Stimulated activated CD4-positive, alpha-beta T cell treated with anti-CD3 and anti-CD28 coated beads, Interleukin-2, amount 100 ng/mL, for 48 hours (primary cell): ENCODE data around the gene ITGAD.
A peak's percentile ranks its signal among the peaks of the same experiment; 100 is the strongest.
"Not testable (repeated sequence)": the region's sequence is repeated elsewhere in the genome, so short reads cannot be mapped to it uniquely, and the experiment has no call there.

ENCODE experiments used
- DNase-seq, 2 donors: peaks; one replicate each; pipeline ENCODE4 v3.0.0-alpha.2; 2020

Gene ITGAD

GRCh38 chr16:31435341-31436220, 42.4 kb downstream of the ITGAD start:
- DNase-seq = no peak

GRCh38 chr16:31436221-31437045, 43.3 kb downstream of the ITGAD start:
- no peak for DNase-seq

- DNase-seq = no peak
Observed at GRCh38 chr16:31438414-31438813, 45.3 kb downstream of the ITGAD start.

- DNase-seq = not testable (repeated sequence)
Observed at GRCh38 chr16:31439023-31439422, 45.9 kb downstream of the ITGAD start.

GRCh38 chr16:31439519-31439918, 46.4 kb downstream of the ITGAD start:
- no peak for DNase-seq

GRCh38 chr16:31440516-31441184, 47.5 kb downstream of the ITGAD start:
- no peak for DNase-seq

GRCh38 chr16:31441956-31442355, 48.8 kb downstream of the ITGAD start:
- no peak for DNase-seq

GRCh38 chr16:31445931-31446330, 52.8 kb downstream of the ITGAD start:
- not testable (repeated sequence) for DNase-seq

- no peak for DNase-seq
Observed at GRCh38 chr16:31451201-31451600, 58.1 kb downstream of the ITGAD start.

- DNase-seq = no peak
Observed at GRCh38 chr16:31451681-31452351, 58.7 kb downstream of the ITGAD start.

- DNase-seq = no peak
Observed at GRCh38 chr16:31452631-31453106, 59.5 kb downstream of the ITGAD start.

GRCh38 chr16:31453255-31454204, 60.4 kb downstream of the ITGAD start:
- no peak for DNase-seq

- DNase-seq = no peak
Observed at GRCh38 chr16:31455601-31456314, 62.6 kb downstream of the ITGAD start.

GRCh38 chr16:31456988-31457360, 63.8 kb downstream of the ITGAD start:
- DNase-seq = no peak

- peak in 1 of 2 donors; percentile 32 for DNase-seq
Observed at GRCh38 chr16:31458073-31458843, 65.1 kb downstream of the ITGAD start.

GRCh38 chr16:31458844-31459686, 65.9 kb downstream of the ITGAD start, which contains the start of gene ARMC5:
Gene ARMC5, plus strand, starts transcription at chr16:31459501. Its CDS starts 24 bp downstream, at chr16:31459525.
- DNase-seq = peak; percentile 90 to 92

- DNase-seq = peak; percentile 100
Observed at GRCh38 chr16:31459687-31460581, 66.8 kb downstream of the ITGAD start.

- DNase-seq = no peak
Observed at GRCh38 chr16:31460582-31461002, 67.5 kb downstream of the ITGAD start.
